Small intestine (tissue), 7 donors: ENCODE data around the gene RFTN1. TPM values are rescaled to one million over a fixed set of nuclear protein-coding genes. Genes with fewer than 3 reads are reported as not detected.

Experiments
- DNase-seq, 2 donors: peaks; one replicate each; pipeline versions ENCODE4 v3.0.0 to v3.0.0-alpha.2; 2013
- FAIRE-seq: peaks from 2 replicates; lab custom pipeline; 2012; peaks lifted over from hg19 to GRCh38; lab: Jason Lieb, UNC
- H3K27ac ChIP-seq, 3 donors: one replicate each; pipeline ENCODE4 v1.5.1; 2013; ENCODE audit warnings: low read length in 2 of 3, mild to moderate bottlenecking in 2 of 3, control low read depth in 1 of 3, inconsistent platforms in 1 of 3, low read depth in 1 of 3, moderate library complexity in 1 of 3
- H3K27me3 ChIP-seq, 3 donors: one replicate each; pipeline ENCODE4 v1.6.1; 2013; ENCODE audit warnings: low read length in 3 of 3, inconsistent platforms in 1 of 3; ENCODE audit not compliant: control insufficient read depth in 3 of 3, insufficient read depth in 3 of 3
- H3K36me3 ChIP-seq, 3 donors: one replicate each; pipeline ENCODE4 v1.6.1; 2013; ENCODE audit warnings: low read length in 3 of 3, inconsistent platforms in 1 of 3, low read depth in 1 of 3, mild to moderate bottlenecking in 1 of 3, moderate library complexity in 1 of 3; ENCODE audit not compliant: control insufficient read depth in 3 of 3, insufficient read depth in 2 of 3
- H3K4me1 ChIP-seq, 3 donors: one replicate each; pipeline ENCODE4 v1.6.1; 2013; ENCODE audit warnings: low read length in 2 of 3, inconsistent platforms in 1 of 3, low read depth in 1 of 3, mild to moderate bottlenecking in 1 of 3, moderate library complexity in 1 of 3; ENCODE audit not compliant: control insufficient read depth in 3 of 3, insufficient read depth in 2 of 3
- H3K4me3 ChIP-seq, 3 donors: one replicate each; pipeline ENCODE4 v1.5.1; 2013; ENCODE audit warnings: low read length in 3 of 3, control low read depth in 1 of 3, inconsistent platforms in 1 of 3, low read depth in 1 of 3, mild to moderate bottlenecking in 1 of 3, moderate library complexity in 1 of 3
- H3K9me3 ChIP-seq, 2 donors: one replicate each; pipeline ENCODE4 v1.6.1; 2013; ENCODE audit warnings: low read depth in 1 of 2, low read length in 1 of 2; ENCODE audit not compliant: control insufficient read depth in 2 of 2, insufficient read depth in 1 of 2
- whole genome bisulfite sequencing, 3 donors: extraction: QIAGEN DNeasy Blood & Tissue Kit; methylation state at CpG; one replicate each; pipeline ENCODE4 v1.1.7; 2013; 5-methylcytosine and 5-hydroxymethylcytosine counted together
- polyA plus RNA-seq, 4 donors: library from polyadenylated mRNA; stranded (reverse) in 3 of 4; unstranded in 1 of 4; fragments of 200-250 nt in 3 of 4; fragments of 120-200 nt in 1 of 4; gene quantifications; one replicate each; pipeline versions ENCODE4 v1.2.1 to v1.2.3, GENCODE V29; 2013
- donor health status: healthy with polysubstance abuse.
- donor health status: control.
- donor health status: control.
- donor health status: Bipolar disorder and iron deficiency.
- donor health status: healthy.

The RFTN1 gene
- polyA plus RNA-seq, 4 donors: 1.8 to 18.4 (median 11.6) TPM

DNA sequence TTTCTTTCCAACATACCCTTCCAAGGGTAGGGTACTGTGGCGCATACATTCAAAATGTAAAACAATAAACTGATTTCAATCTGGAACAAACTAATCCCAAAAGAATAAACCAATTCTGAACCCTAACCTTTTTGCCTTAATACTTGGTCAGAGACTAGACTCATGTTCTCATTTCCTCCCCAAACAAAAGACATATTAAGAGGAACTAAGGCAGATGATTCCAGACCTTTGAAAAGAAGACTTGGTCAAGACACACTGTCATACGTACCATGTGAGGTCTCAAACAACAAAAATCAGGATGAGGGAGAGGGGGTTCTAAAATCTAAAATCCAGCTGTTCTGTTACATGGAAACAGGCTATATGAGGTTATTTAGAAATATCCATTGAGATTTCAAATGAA, 102.1 kb downstream of the RFTN1 start:
- no peak overlapping the region for H3K4me3 ChIP-seq
- no peaks in the 10 kb centered on the region for H3K9me3 ChIP-seq
- H3K4me1 ChIP-seq: peaks cover 0 to 6% (median 0%) of the 10 kb centered on the region in 3 donors
- 83 to 92% (median 87%) methylated on average over 2 of the region's 2 CpGs for WGBS, 3 donors
- no peak for FAIRE-seq
- peaks cover 0 to 4% (median 0%) of the 10 kb centered on the region in 3 donors for H3K36me3 ChIP-seq
- no peak overlapping the region for H3K27ac ChIP-seq
- H3K27me3 ChIP-seq: peaks cover 0 to 5% (median 0%) of the 10 kb centered on the region in 3 donors
- no peak for DNase-seq

DNA sequence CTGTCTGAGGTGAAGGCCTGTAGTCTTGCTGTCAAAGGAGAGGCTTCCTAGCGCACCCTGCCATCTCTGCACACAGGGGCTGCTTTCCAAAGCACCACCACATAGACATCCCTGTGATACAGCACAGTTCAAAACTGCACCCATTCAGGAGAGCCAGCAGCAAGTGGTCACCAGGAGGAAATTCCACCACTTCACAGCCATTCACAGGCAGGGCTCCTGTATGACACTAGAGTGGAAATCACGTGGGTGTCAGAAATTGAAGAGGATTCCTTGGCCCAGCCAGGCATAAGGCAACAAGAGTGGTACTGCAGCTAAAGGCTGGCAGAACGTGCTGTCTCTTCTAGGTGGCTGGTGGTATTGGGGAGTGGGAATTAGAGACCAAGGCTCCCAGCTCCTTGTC, 102.8 kb downstream of the RFTN1 start:
- H3K4me1 ChIP-seq: peaks cover 0 to 2% (median 0%) of the 10 kb centered on the region in 3 donors
- no peak for DNase-seq
- H3K27me3 ChIP-seq: peaks cover 0 to 5% (median 0%) of the 10 kb centered on the region in 3 donors
- 63 to 76% (median 76%) methylated on average over 3 of the region's 3 CpGs for WGBS, 3 donors
- no peaks in the 10 kb centered on the region for H3K9me3 ChIP-seq
- no peak overlapping the region for H3K4me3 ChIP-seq
- no peak overlapping the region for H3K27ac ChIP-seq
- no peak for FAIRE-seq
- peaks cover 0 to 4% (median 0%) of the 10 kb centered on the region in 3 donors for H3K36me3 ChIP-seq

DNA sequence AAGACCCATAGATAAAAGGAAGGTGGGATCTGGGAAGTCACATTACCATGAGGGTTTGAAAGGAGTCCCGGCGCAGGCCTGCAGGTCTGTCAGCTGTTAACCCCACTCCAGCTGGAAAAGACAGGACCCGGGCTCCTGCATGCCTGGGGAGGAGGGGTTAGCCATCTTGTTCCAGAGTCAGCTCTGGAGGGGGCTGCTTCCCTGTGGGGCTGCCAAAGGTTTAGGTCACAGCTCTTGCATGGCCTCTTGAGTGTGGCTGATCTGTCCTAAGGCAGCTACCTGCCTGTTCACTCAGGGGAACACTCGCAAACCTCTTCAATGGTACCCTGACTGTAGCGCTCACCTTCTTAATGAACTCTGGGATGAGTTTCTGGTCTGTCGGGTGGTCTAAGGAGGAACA, 104.5 kb downstream of the RFTN1 start:
- no peak overlapping the region for H3K4me3 ChIP-seq
- no peak for DNase-seq
- H3K27me3 ChIP-seq: no peaks in the 10 kb centered on the region
- no peak overlapping the region for H3K27ac ChIP-seq
- H3K9me3 ChIP-seq: no peaks in the 10 kb centered on the region
- peaks cover 0 to 4% (median 0%) of the 10 kb centered on the region in 3 donors for H3K36me3 ChIP-seq
- 83 to 87% (median 85%) methylated on average over 6 of the region's 6 CpGs for WGBS, 3 donors
- no peak for FAIRE-seq
- H3K4me1 ChIP-seq: peaks cover 0 to 2% (median 0%) of the 10 kb centered on the region in 3 donors

DNA sequence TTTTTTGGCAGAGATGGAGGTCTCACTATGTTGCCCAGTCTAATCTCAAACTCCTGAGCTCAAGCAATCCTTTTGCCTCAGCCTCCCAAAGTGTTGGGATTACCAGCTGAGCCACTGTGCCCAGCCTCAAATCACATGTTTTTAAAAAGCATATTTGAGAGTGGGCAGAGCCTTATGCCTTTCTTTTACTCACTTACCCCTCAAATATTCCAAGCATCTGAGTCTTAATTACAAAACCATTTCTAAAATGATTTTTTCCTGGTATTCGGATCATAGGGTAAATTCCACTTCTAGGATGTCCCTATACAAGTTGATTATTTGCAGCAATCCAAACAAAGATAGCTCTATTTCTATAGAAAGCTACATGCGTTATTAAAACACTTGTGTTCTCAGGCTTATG, 106.1 kb downstream of the RFTN1 start:
- no peak overlapping the region for H3K27ac ChIP-seq
- H3K4me1 ChIP-seq: peaks cover 0 to 2% (median 0%) of the 10 kb centered on the region in 3 donors
- FAIRE-seq: no peak
- DNase-seq: no peak
- no peaks in the 10 kb centered on the region for H3K27me3 ChIP-seq
- H3K9me3 ChIP-seq: no peaks in the 10 kb centered on the region
- 43 to 71% (median 50%) methylated on average over 2 of the region's 2 CpGs for WGBS, 3 donors
- no peak overlapping the region for H3K4me3 ChIP-seq
- H3K36me3 ChIP-seq: peaks cover 0 to 8% (median 0%) of the 10 kb centered on the region in 3 donors

DNA sequence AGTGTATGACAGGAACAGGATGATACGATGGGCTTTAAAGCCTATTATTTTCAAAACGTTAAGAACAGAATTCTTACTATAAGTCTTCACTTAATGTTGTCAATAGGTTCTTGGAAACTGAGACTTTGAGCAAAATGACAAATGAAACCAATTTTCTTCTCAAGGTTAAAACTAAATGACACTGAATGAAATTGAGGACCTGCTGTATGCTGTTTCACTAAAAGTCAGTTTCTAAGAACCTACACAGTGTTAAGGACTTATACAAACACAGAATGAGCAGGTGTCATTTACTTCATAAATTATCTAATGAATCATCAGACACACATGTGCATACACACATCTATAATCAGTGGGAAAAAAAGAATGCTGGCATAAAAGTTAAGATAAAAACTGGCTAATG, 106.9 kb downstream of the RFTN1 start:
- Histone ChIP-seq H3K4me1 (no peaks in the 10 kb centered on the region), H3K36me3 (peaks cover 0 to 8% (median 0%) of the 10 kb centered on the region in 3 donors), H3K4me3 (no peak overlapping the region), H3K27me3 (no peaks in the 10 kb centered on the region), H3K9me3 (no peaks in the 10 kb centered on the region), H3K27ac (no peak overlapping the region)
- no peak for FAIRE-seq
- DNase-seq: no peak
- 58 to 76% (median 59%) methylated on average over 2 of the region's 2 CpGs for WGBS, 3 donors

DNA sequence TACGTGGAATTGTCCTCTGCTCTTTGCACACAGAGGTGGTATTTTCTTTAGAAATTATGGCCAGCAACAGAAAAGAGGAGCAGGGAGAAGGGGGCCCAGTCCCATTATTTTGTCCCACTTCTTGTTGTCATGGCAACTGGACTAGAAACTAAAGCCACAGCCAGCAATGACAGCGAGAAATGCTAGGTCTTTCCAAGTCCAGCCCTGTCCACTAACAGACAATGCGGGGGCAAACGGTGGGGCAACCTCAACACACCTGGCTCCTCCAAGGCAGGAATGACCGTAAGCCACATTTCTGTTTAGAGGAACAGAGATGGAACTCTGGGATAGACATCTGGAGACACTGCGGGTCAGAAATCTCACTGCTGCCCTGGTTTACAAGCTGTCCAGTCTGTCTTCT, 107.3 kb downstream of the RFTN1 start:
- no peak for DNase-seq
- H3K36me3 ChIP-seq: peaks cover 0 to 8% (median 0%) of the 10 kb centered on the region in 3 donors
- H3K9me3 ChIP-seq: no peaks in the 10 kb centered on the region
- H3K27ac ChIP-seq: no peak overlapping the region
- H3K27me3 ChIP-seq: no peaks in the 10 kb centered on the region
- H3K4me3 ChIP-seq: no peak overlapping the region
- FAIRE-seq: no peak
- H3K4me1 ChIP-seq: no peaks in the 10 kb centered on the region
- WGBS, 3 donors: 81 to 86% (median 83%) methylated on average over 6 of the region's 6 CpGs

DNA sequence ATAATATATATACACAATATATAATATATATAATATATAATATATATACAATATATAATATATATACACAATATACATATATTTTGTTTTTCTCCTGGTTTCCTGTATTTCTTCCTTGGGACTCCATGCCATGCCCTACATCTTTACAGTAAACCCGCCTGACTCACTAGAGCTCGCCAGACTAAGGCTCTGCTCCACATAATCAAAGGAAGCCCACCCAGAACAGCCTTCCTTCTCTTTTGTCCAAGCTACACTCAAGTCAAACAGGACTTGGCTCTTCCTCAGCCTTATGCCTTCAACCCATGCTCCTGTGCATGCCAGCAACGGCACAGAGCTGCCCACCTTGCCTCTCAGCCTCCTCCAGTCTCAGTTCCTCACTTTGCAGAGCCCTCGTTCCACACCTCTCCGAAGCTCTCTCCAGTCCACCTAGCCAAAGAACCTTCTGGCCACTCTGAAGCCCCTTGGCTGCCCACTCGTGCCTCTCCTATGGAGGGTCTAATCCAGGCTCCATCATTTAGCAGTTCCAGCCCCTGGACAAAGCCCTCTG, 109.1 kb downstream of the RFTN1 start:
- Histone ChIP-seq H3K9me3 (no peaks in the 10 kb centered on the region), H3K4me3 (no peak overlapping the region), H3K27ac (no peak overlapping the region), H3K4me1 (no peaks in the 10 kb centered on the region), H3K36me3 (peaks cover 0 to 8% (median 0%) of the 10 kb centered on the region in 3 donors), H3K27me3 (no peaks in the 10 kb centered on the region)
- FAIRE-seq (no peak), DNase-seq (no peak)
- 91 to 94% (median 92%) methylated on average over 6 of the region's 6 CpGs for WGBS, 3 donors

DNA sequence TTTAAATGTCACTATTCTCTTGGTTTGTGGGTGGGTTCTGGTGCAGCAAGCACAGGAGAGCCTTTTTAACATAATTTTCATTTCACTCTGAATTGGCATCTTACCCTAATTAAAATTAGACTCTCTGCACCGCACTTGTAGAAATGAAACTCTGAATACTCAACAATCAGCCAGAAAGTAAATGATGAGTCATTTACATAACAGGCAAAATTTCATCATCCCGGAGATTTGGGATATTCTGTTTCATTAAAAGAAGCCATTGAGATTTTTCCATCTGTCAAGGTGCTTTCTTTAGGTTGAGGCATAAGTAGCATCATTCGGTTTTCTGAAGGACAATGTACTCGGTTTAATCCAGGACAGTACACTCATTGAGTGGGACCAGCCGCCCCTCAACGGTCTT, 111.0 kb downstream of the RFTN1 start:
- Histone ChIP-seq H3K27ac (no peak overlapping the region), H3K27me3 (no peaks in the 10 kb centered on the region), H3K36me3 (peaks cover 0 to 4% (median 0%) of the 10 kb centered on the region in 3 donors), H3K4me3 (no peak overlapping the region), H3K9me3 (no peaks in the 10 kb centered on the region), H3K4me1 (no peaks in the 10 kb centered on the region)
- WGBS, 3 donors: 87 to 94% (median 94%) methylated on average over 6 of the region's 6 CpGs
- DNase-seq: no peak
- no peak for FAIRE-seq

DNA sequence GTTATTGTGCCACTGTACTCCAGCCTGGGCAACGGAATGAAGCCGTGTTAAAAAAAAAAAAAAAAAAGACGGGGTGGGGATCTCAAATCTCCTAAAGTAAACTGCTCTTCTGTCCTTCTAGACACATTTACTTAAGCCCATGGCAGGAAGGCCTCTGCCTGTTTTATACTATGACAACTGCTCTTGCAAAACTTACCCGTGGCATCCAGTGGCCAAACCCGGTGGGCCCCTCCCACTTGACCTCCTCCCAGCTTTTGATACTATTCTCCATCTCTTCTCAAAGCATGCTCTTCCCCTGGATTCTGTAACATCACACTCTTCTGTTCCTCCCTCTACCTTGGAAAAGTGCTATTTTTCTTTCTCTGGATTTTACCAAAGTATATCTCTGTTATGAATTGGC, 112.2 kb downstream of the RFTN1 start:
- Histone ChIP-seq H3K27me3 (no peaks in the 10 kb centered on the region), H3K4me3 (no peak overlapping the region), H3K27ac (peak overlapping the region in 1 of 3 donors; percentile 6), H3K4me1 (no peaks in the 10 kb centered on the region), H3K9me3 (no peaks in the 10 kb centered on the region), H3K36me3 (peaks cover 0 to 4% (median 0%) of the 10 kb centered on the region in 3 donors)
- FAIRE-seq (no peak), DNase-seq (no peak)
- 68 to 80% (median 79%) methylated on average over 5 of the region's 5 CpGs for WGBS, 3 donors
